ENCODE data around the gene CCDC180.

GRCh38 chr9:97315550-97315949, 8.1 kb downstream of the CCDC180 start:
- no peak for TF ChIP-seq CTCF (IDR thresholded peaks at IDR 0.05)
- no peak for TF ChIP-seq POLR2AphosphoS5 (IDR thresholded peaks at IDR 0.05; ENCODE audit: low read depth, low read length)
- no peak for TF ChIP-seq TEAD4 (IDR thresholded peaks at IDR 0.05; ENCODE audit: borderline replicate concordance, insufficient read depth)
- TF ChIP-seq RFX5 (IDR thresholded peaks at IDR 0.05; ENCODE audit: low read length) = no peak
- no peak for TF ChIP-seq REST (IDR thresholded peaks at IDR 0.05; ENCODE audit: low read depth, low read length)
- no peak for TF ChIP-seq USF2 (IDR thresholded peaks at IDR 0.05; ENCODE audit: borderline replicate concordance, low read depth, low read length)
- TF ChIP-seq ELF1 (IDR thresholded peaks at IDR 0.05) = no peak

All from SK-N-SH (cell line).